TTC549 (cell line): ENCODE measurements around the gene CSPG4.
"Not testable (repeated sequence)": the region's sequence is repeated elsewhere in the genome, so short reads cannot be mapped to it uniquely, and the experiment has no call there.

Experiments used
- FAIRE-seq: peaks from 2 replicates; lab custom pipeline; 2012; peaks lifted over from hg19 to GRCh38; lab: Jason Lieb, UNC

The CSPG4 gene

DNA sequence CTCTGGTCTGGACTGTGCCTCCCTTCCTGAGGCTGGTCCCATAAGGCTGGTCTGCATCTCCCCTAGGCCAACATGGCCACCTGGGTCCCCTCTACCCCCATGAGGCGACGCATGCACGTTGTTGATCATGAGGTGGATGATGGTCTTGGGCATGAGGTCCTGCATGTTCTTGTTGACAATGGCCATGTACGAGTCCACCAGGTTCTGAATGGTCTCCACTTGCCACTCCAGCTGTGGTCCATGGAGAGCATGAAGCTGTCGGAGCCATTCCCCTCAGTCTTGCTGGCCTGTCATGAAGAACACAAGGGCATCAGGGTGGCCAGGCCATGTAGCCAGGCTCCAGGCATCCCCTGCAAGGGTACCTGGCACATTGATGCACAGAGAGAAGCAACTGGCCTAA, 27.1 kb upstream of the CSPG4 start:
- FAIRE-seq, result no peak

DNA sequence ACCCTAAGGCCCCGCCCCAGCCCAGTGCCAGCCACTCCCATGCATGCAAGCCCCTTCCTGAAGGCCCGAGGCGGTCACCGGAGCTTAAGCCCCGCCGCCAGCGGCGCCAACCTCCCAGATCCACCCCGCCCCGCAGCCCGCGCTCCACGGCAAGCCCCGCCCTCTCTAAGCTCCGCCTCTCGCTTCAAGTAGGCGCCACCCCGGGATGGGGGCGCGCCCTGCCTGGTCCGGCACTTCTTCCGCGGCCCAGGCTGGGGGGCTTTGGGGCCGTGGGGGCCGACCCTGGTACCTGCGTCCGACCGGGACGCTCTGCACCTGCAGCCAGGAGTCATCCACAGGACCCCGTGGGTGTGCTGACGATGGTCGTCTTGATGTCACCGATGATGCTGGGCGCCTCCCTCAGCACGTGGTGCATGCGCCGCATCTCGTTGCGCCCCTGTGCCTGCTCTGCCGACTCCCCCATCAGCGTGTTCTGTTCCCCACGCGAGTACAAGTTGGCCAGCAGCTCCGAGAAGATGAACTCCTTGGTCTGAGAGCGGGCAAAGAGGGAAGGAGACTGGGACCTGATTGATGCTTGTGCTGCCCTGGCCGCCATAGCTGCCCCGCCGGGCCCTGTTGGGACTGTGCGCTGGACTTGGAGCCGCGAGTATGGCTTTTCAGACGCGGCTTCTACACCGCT, 26.1 kb upstream of the CSPG4 start:
- no peak for FAIRE-seq

DNA sequence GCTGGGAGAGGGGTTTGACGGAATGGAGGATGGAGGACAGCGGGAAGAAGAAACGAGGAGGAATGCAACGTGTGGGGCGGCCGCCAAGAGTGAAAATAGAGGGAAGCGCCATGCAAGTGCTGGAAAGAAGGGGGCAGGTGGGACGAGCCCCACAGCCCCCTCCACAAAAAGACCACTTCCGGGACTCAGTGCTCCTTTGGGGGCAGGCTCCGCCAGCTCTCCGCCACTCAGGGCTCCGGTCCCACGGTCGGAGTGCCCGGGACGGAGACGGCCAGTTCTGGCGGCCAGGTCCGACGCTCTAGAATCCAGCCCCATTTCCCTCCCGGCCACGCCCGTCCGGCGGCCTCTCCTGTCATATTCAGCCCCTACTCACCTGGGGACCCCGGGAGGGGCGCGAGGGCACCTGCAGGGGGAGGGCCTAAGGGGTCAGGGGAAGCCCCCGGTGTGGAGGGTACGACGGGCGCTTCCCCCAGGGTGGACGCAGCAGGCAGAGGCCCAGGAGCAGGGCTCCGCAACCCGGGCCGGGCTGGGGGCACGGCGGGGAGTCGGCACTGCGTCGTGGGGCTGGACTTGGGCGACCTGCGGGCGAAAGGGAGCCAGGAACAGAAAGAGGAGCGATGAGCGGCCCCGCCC, 25.5 kb upstream of the CSPG4 start:
- no peak for FAIRE-seq

DNA sequence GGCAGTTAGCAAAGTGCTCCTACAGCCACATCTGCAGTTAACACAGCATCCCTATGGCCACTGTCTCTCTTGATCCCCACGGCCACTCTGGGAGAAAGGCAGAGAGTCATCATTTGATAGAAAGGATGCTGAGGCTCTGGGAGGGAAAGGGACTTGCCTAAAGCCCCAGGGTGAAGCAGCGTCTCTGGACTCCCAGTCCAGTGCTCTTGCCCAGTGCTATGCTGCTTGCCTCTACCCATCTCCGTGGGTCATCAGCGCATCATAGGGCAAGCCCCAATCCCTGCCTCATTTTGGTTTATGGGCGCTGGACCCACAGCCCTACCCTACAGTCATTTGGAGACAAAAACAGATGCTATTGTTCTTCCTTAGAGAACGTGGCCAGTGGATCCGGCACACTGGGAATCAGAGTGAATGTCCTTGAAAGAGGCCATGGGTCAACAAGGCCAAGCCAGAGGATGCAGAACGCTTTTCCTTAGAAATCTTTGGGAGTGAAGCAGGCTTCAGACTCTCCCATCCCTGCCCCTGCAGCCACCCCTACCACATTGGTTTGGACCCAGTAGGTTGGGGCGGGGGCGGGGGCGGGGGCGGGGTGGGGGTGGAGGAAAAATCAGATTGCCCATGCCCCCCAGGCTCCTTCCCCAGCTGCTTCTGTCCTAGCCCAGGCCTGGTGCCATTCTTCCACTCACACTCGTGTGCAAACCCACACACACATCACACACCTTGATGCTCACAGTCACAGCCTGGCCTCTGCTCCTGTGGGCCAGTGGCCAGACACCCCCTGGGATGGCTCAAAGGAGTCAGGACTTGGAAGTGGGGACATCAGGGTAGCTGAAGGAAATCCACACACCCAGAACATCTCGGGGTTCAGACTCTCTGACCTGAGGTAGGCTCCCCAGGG, 24.7 kb upstream of the CSPG4 start:
- FAIRE-seq, result not testable (repeated sequence)

DNA sequence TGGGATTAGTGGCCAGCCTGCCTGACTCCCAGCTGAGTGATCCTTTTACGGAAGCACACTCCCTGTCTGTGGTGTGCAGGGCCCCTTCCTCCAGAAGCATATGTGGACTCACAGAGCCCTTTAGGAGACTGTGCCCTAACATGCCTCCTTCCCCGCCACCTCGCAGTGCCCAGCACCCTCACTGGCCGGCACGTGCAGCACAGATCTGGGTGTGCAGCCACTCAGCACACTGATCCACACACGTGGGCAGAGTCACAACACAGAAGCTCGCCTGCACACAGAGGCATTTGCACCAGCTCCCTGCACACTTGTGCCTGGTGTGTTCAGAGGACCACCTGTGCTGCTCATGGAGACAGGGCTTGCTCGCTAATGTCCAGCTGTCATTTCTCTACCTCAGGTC, 23.6 kb upstream of the CSPG4 start:
- no peak for FAIRE-seq

DNA sequence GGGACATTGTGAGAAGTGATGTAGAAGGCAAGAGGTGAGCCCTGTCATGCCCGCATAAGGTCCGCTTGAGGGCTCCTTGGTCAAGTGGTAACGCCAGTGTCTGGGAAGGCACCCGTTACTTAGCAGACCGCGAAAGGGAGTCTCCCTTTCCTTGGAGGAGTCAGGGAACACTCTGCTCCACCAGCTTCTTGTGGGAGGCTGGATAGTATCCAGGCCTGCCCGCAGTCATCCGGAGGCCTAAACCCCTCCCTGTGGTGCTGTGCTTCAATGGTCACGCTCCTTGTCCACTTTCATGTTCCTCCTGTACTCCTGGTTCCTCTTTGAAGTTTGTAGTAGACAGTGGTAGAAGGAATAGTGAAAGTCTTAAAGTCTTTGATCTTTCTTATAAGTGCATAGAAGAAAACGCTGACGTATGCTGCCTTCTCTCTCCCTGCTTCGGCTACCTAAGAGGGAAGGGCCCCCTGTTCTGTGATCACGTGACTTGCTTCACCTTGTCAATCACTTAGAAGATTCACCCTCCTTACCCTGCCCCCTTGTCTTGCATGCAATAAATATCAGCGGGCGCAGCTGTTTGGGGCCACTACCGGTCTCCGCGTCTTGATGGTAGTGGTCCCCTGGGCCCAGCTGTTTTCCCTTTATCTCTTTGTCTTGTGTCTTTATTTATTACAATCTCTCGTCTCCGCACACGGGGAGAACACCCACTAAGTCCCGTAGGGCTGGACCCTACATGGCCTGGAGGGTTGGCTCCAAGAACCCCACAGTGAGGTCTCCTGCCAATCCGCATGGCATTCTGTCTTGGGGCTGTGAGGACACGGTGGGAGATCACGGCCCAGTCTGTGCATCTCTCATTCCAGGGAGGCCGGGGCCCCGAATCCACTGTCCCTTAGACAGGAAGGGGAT, 22.5 kb upstream of the CSPG4 start:
- not testable (repeated sequence) for FAIRE-seq

DNA sequence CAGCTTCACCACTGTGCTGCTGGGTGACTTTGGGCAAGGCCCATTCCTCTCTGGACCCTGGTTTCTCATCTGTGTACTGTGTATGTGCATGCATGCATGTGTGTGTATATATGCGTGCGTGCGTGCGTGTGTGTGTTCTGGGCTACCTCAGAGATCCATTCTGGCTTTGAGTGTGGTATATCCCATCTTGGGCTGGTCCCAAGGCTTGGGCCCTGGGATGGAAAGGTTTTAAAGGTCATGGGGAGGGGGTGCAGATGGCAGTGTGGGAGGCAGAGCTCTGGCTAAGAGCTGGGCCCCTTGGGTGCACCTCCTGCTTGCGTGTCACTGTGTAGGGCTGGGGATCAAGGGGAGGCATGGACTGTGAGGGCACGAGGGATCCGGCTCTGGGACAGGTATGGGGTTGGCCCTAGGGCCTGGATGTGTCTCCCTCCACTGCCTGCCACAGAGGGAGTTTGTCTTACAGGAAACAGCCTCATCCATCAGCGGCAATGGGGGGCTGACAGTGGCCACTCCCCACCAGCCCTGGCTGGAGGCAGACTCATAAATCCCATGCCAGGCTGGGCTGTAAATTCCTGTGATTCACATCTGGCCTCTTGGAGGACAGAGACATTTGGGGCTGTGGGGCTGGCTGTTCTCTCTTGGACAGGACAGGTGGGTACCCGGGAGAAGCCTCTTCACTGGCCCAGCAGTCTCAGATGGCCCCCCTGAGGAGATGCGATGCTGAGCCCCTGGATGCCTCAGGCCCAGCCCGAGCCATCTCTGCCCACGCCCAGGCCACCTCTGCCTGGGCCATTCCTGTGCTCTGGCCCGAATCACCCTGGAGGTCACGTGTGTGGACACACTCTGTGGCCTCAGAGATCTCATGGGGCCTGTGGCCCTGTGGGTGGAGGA, 21.4 kb upstream of the CSPG4 start:
- FAIRE-seq, result no peak

DNA sequence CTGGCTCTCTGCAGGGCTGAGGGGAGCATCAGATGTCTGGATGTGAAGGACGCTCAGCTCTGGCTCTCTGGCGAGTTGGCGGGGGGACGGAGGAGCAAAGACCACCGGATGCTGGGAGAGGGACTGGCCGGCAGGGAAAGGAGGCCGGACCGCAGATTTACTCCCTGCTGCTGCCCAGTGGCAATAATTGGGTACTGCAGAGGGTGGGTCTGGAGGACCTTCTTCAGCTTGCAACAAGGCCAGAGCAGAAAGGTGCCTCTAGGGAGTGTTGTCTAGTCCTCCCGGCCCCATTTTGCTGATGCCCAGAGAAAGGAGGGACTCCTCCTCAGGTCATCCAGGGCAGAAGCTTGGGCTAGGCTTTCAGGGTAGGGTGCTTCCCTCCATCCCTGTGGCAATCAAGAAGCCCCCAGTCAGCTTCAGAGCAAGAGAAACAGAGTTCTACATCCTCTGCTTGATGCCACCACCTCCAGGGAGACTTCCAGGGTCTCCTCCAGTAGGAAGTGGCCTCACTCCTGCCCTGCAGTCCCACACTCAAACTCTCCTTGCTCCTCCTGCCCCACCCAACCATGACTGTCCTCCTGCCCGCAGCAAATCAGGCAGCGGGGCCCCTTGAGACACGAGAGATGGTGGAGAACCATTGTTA, 20.3 kb upstream of the CSPG4 start:
- no peak for FAIRE-seq

DNA sequence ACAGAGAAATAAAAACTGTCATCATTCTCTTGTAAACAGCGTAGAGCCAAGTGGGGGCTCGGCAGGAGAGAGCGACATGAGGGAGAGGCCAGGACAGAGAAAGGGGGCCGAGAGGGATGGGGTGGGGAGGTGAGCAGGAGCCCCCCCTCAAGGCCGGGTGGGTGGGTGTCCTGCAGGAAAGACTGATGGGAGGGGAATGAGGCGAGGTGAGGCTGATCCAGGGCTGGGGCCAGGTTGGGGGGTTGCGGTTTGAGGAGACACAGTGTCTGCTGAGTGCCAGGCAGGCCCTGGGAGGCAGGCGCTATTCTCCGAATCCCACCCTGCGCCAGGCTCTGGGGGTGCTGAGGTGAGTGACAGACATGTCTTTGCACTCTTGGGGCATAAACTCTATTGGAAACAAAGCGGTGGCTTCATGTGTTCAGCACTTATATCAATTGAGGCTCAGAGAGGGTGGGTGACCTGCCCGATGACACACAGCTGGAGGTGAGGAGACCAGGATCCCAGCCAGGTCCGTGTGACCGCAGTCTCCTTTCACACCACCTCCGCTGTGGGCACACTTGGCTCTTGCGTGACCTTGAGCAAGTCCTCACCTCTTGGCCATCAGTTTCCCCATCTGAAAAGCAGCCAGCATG, 19.6 kb upstream of the CSPG4 start:
- no peak for FAIRE-seq

DNA sequence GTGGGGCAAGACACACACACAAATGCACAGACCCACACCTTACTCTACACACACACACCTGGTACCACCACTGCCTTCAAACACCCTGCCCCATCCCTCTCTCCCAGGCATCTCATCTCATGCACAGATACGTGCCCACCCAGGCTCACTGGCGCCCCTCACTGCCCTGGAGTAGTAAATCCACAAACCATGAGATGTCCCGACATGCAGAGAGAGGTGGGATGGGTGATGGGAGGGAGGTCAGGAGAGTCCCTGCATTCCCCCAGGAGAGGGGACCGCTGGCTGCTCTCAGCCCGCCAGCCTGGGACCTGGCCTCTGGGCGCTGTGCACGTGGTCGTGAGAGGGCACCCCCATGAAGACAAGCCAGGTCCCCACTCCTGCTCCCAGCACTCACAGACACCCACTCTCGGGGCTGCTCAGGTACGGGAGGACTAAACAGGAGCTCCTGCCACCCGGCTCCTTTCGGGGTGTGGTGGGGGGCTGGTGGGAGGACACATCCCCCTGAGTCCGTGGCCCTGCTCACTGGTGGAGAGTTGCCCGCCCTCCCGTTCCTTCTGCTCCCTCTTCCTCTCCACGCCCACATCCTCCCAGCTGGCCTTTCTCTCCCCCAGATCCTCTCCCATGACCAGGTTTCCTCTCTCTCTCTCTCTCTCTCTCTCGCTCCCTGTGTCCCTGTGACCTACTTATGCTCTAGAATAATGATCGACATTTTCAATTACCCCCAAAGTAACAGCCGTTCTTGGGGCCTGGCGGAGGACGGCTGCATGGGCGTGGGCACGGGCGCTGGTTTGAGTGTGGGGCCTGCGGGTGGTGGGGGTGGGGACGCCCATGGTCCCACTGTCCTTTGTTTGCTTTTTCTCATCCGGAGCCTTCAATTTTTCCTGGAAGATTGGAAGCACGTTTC, 18.9 kb upstream of the CSPG4 start:
- FAIRE-seq, result no peak

DNA sequence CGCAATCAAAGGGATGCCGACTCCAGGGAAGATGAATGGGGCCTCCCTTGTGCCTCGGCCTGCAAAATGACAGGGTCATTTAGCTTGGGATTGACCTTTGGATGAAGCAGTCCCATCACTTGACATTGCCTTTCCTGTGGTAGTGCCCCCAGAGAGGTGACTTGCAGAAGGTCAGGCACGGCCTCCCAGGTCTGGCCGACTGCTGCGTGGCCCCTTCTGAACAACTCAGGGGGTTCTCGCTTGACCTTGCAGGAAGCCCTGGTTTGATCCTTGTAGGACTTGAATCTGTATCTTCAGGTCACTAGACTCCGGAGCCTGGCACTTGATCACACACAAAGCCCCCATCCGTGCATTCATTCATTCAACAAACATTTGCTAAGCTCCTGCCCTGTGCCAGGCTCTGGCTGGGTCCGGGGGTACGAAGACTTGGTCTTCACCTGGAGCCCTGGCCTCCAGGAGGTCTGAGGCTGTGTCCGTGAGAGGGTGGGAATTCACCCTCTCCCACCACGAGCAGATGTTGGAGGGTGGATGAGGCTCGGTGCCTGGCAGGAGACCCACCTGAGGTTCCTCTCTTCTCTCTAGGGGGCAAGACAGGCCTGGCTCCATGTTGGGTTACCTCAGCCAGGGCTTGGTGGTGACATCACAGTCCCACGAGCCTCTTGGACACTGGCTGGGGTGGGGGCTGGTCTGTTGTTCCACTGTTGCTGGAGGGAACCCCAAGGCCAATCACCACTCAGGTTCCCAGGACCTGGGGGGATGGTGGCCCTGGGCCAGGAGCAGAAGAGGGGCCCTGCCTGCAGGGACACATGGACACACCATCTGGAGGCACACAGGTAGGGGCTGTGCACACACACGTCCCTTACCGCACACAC, 18.0 kb upstream of the CSPG4 start:
- not testable (repeated sequence) for FAIRE-seq

DNA sequence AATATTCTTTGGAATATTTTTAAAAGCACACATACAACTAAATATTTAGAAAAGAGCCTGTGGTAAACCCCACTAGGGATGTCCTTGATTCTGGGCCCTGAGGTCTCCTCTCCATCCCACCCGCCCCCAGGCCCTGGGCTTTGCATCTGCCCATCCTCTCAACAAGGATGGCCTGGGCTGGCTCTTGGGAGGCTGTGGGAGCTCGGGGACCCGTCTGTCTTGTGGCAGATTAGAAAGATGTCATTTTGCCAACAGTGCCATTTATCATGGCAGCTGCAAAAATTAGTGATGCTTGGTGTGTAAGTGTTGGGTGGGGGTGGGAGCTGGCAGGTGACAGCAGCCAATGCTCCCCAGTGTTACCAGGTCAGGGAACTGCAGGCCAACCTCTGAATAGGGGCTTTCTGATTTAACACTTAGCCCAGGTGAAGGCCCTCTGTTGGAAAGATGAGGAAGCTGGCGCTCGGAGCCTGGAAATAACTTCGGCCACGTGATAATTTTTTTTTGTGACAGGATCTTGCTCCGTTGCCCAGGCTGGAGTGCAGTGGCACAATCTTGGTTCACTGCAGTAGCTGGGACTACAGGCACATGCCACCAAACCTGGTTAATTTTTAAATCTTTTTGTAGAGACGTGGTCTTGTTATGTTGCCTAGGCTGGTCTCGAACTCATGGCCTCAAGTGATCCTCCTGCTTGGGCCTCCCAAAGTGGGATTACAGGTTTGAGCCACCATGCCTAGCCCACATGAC, 16.9 kb upstream of the CSPG4 start:
- no peak for FAIRE-seq

DNA sequence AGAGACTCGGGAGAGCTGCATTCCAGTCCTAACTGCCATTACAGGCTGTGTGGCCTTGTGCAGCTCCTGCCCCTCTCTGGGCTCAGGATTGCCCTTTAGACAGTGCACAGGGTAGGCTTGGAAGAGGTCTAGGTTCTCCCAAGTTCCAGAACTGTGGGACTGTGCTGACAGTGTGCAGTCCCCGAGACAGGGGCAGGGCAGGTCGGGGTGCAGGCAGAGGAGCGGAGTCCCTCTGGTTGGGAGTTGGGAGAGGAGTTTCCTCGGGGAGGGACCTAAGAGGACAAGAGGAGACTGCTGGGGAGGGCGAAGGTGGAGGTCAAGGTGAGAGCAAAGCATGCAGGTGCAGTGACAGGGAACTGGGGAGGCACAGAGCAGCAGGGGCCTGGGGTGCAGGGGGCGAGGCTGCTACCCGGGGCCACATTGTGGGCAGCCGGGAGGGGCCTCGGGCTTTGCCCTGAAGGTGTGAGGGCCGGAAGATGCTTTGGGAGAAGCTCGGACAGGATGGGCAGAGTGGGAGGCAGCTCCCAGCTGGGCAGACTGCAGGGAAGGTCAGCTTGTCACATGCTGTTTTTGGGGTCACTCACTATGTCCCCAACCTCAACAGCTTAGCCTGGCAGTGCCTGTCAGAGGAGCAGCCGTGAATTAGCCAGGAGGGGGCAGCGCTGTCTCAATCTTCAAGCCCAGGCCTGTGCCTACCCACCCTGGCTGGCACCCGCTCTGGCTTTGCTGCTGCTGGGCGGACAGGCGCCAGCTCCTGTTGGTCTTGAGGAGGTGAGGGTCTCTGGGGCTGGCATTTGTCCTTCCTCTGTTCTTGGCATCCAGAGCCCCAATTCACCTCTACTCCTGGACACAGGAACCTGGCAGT, 15.4 kb upstream of the CSPG4 start:
- FAIRE-seq, result no peak

DNA sequence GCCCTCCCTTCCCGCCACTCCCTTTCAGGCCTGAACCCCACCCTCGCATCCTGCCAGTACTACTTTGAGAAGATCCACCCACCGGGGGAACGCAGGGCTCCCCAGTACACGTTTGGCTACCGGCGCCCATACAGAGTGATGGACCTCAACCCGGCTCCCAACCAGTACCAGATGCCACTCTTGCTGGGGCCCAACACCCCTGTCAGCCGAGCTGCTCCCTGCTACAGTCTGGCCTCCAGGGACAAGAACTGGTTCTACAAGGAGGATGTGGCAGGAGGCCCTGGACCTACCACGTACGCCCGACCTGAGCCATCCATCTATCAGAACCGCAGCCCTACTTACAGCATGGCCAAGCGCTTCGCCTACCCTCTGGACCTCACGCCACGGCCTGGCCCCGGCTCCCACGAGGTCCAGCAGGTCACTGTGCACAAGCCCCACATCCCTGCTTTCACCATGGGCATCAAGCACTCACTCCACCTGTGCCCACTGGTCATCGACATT, 14.4 kb upstream of the CSPG4 start:
- no peak for FAIRE-seq

DNA sequence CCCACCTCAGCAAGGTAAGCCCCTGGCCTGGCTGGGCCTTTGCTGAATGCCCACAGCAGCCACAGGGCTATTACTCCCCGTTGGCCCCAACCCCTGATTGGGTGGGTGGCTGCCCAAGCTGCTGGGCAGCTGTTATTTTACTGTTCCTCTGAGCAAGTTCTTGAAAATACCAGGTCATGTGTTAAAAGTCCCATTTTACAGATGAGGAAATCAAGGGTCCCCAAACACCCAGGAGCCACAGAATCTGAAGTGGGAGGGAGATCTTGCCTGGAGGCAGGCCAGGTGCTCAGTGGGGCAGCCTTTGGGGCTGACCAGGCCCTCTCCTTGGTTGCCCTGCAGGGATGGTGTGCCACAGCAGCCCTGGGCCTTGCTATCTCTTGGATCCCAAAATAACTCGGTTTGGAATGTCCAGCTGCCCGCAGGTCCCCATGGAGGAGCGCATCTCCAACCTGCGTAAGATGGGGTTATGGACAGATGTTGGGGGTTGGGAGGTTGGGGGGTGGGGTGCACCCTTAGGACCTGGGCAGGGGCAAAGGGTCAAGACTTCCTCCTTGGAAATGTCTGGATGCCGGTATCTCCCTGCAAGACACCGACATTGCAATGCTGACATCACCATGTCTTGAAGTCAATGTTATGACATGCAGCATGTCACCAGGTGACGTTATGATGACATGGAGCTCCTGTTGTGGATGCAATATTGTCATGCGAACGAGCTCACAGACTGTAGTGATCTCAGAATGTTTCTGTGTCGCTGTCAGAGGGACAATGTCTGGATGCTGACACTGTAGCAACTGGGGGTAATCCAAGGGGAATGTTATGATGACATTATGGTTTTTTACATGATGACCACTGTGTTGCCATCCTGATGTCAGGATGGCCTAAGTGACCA, 13.3 kb upstream of the CSPG4 start:
- FAIRE-seq, result no peak
